Measurements from ENCODE around the gene SOX8.

The SOX8 gene

GRCh38 chr16:1027501-1027815 lies 45.9 kb downstream of the SOX8 start:
- DNase-seq = no peak

GRCh38 chr16:1028056-1028455 lies 46.5 kb downstream of the SOX8 start:
- DNase-seq = no peak

- no peak for DNase-seq
Measured at GRCh38 chr16:1028524-1029258, 47.1 kb downstream of the SOX8 start.

- no peak for DNase-seq
Measured at GRCh38 chr16:1029259-1029545, 47.6 kb downstream of the SOX8 start.

- DNase-seq = no peak
Measured at GRCh38 chr16:1030473-1030901, 48.9 kb downstream of the SOX8 start.

GRCh38 chr16:1031666-1032065 lies 50.1 kb downstream of the SOX8 start:
- DNase-seq = no peak

GRCh38 chr16:1032607-1033006 lies 51.0 kb downstream of the SOX8 start:
- no peak for DNase-seq

- DNase-seq = no peak
Measured at GRCh38 chr16:1033128-1033679, 51.6 kb downstream of the SOX8 start.

GRCh38 chr16:1034230-1035065 lies 52.9 kb downstream of the SOX8 start:
- no peak for DNase-seq

GRCh38 chr16:1035066-1035415 lies 53.5 kb downstream of the SOX8 start:
- no peak for DNase-seq

GRCh38 chr16:1036166-1036565 lies 54.6 kb downstream of the SOX8 start:
- no peak for DNase-seq
